Chondrocyte (in vitro differentiated cells): ENCODE data around the gene SH2D1B. TPM values are rescaled to one million over a fixed set of nuclear protein-coding genes. Genes with fewer than 3 reads are reported as not detected.
"Not testable (repeated sequence)": the region's sequence is repeated elsewhere in the genome, so short reads cannot be mapped to it uniquely, and the experiment has no call there.

Experiments
- DNase-seq: peaks from one replicate; pipeline ENCODE4 v3.0.0; 2021; ENCODE audit warnings: mixed read lengths, low spot score
- H3K27ac Mint-ChIP-seq: one replicate; pipeline ENCODE4 v1.8.0; 2021; ENCODE audit warnings: mild to moderate bottlenecking, moderate library complexity, mixed read lengths; ENCODE audit not compliant: unreplicated experiment
- H3K27me3 Mint-ChIP-seq: 2 replicates; pipeline ENCODE4 v1.8.0; 2021; ENCODE audit warnings: low read depth, mixed read lengths
- H3K36me3 Mint-ChIP-seq: 2 replicates; pipeline ENCODE4 v1.8.0; 2021; ENCODE audit warnings: low read depth, mixed read lengths
- H3K4me1 Mint-ChIP-seq: 2 replicates; pipeline ENCODE4 v1.8.0; 2021; ENCODE audit warnings: low read depth, mild to moderate bottlenecking, mixed read lengths
- H3K4me3 Mint-ChIP-seq: one replicate; pipeline ENCODE4 v1.8.0; 2021; ENCODE audit warnings: mild to moderate bottlenecking, moderate library complexity, mixed read lengths; ENCODE audit not compliant: unreplicated experiment
- H3K9me3 Mint-ChIP-seq: 2 replicates; pipeline ENCODE4 v1.8.0; 2021; ENCODE audit warnings: low read depth, mixed read lengths
- total RNA-seq: library from RNA; stranded (reverse); gene quantifications from 3 replicates; pipeline ENCODE4 v1.2.1, GENCODE V29; 2021
- TF ChIP-seq, protein P1 (sequence below): fragments of 200-600 bp; sonication (generic); IDR thresholded peaks from 2 replicates; pipeline ENCODE4 v1.5.0; 2021; ENCODE audit warnings: antibody characterized with exemption, mild to moderate bottlenecking, moderate library complexity

SH2D1B gene
- total RNA-seq, 1 donor from 2014 or later: not detected

DNA sequence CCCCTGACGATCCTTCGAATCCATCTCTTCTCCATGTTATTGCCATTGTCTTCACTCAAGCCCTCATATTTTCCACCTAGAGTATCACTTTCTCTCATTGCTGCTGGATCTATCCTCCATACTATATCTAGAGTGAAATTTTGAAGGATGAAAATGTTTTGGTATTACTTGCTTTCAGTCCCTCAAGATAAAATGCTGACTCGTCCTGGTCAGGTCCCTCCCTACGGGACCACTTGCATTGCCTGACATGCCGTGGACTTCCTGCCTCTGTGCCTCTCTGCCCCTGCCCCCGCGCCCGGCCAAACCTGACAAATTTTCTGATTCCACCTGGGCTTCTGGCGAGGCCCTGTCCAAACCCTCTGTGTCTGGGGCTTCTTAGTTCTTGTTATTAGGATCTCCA is 58.9 kb downstream of the SH2D1B start:
- H3K4me1 Mint-ChIP-seq: peaks cover 10% of the 10 kb centered on the region
- H3K36me3 Mint-ChIP-seq: peaks cover 18% of the 10 kb centered on the region
- no peak overlapping the region for H3K27ac Mint-ChIP-seq
- no peaks in the 10 kb centered on the region for H3K9me3 Mint-ChIP-seq
- no peak overlapping the region for H3K4me3 Mint-ChIP-seq
- TF ChIP-seq, protein P1, sequence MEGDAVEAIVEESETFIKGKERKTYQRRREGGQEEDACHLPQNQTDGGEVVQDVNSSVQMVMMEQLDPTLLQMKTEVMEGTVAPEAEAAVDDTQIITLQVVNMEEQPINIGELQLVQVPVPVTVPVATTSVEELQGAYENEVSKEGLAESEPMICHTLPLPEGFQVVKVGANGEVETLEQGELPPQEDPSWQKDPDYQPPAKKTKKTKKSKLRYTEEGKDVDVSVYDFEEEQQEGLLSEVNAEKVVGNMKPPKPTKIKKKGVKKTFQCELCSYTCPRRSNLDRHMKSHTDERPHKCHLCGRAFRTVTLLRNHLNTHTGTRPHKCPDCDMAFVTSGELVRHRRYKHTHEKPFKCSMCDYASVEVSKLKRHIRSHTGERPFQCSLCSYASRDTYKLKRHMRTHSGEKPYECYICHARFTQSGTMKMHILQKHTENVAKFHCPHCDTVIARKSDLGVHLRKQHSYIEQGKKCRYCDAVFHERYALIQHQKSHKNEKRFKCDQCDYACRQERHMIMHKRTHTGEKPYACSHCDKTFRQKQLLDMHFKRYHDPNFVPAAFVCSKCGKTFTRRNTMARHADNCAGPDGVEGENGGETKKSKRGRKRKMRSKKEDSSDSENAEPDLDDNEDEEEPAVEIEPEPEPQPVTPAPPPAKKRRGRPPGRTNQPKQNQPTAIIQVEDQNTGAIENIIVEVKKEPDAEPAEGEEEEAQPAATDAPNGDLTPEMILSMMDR: no peak
- no peak for DNase-seq
- no peaks in the 10 kb centered on the region for H3K27me3 Mint-ChIP-seq

DNA sequence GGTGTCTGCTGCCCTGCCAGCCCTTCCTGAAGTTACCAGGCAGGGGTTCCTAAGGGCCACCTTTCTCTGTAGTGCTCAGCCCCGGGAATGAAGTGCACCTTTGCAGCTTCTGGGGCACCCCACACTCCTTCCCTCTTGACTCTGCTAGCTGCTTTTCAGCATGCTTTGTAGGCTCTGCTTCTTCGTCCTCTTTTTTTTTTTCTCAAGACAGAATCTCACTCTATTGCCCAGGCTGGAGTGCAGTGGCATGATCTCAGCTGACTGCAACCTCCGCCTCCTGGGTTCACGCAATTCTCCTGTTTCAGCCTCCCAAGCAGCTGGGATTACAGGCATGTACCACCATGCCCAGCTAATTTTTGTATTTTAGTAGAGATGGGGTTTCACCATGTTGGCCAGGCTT is 60.1 kb downstream of the SH2D1B start:
- H3K36me3 Mint-ChIP-seq: peaks cover 13% of the 10 kb centered on the region
- peaks cover 12% of the 10 kb centered on the region for H3K4me1 Mint-ChIP-seq
- not testable (repeated sequence) for H3K27me3 Mint-ChIP-seq, H3K9me3 Mint-ChIP-seq, H3K4me3 Mint-ChIP-seq, DNase-seq, H3K27ac Mint-ChIP-seq

DNA sequence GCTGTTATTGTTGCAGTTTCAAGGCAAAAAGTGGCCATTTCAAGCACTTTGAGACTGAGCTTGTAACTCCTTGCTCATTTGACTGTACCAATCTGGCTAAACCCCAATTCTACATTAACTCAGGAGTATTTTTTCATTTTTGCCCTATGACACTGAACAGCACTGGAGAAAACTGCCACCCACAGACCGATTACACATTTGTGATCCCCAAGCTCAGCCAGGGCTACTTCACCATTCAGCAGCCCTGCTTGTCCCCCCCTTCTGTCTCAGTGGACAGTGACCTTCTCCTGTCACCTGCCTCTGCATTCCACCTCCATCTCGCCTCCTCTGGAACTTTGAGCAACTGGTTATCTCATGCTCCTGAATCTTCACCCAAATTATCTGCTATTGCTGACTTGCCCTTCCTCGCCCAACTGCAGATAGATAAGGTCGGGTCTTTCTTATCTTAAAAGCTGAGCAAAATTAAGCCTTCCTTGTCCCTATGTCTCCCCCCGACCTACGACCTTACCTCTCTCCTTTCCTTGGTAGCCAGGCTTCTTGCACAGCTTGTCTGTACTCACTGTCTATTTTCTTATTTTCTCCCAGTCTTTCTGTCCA is 60.6 kb downstream of the SH2D1B start:
- Mint-ChIP-seq H3K9me3 (no peaks in the 10 kb centered on the region), H3K36me3 (peaks cover 12% of the 10 kb centered on the region), H3K27me3 (no peaks in the 10 kb centered on the region), H3K4me3 (no peak overlapping the region), H3K4me1 (peaks cover 12% of the 10 kb centered on the region), H3K27ac (no peak overlapping the region)
- TF ChIP-seq, protein P1: no peak
- no peak for DNase-seq

DNA sequence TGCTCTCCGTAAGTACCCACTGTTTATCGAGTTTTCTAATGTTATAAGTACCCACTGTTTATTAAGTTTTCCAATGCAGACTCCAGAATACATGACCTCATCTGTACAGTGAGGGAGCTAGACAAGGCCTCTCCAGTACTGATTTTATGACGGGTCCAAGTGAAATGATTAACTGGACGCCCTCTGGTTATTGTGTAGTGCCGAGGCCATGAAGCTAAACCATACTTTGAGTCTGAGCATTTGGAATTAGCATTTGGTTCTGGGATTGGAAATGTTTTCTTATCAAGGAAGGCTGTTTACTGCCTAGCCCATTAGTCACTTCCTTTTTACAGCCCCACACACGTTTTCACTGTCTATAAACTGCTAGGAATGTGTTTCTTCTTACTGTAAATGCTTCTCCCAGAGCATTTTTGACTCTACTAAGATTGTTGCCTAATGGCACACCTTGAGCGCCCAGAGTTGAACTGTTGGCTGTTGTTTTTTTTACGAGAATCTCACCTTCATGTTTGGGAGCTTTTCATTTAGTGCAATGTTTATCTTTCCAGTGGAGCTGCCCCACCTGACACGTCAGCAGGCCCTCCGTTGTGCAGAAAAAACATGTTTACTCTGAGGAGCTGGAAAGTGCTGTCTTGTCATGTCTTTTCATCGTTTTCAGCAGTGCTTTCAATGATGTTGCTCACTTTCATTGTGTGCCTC is 62.2 kb downstream of the SH2D1B start:
- H3K36me3 Mint-ChIP-seq: peaks cover 6% of the 10 kb centered on the region
- H3K27me3 Mint-ChIP-seq: no peaks in the 10 kb centered on the region
- DNase-seq: no peak
- H3K9me3 Mint-ChIP-seq: no peaks in the 10 kb centered on the region
- H3K4me3 Mint-ChIP-seq: no peak overlapping the region
- peaks cover 12% of the 10 kb centered on the region for H3K4me1 Mint-ChIP-seq
- TF ChIP-seq, protein P1: no peak
- peak overlapping the region; percentile 55 for H3K27ac Mint-ChIP-seq

DNA sequence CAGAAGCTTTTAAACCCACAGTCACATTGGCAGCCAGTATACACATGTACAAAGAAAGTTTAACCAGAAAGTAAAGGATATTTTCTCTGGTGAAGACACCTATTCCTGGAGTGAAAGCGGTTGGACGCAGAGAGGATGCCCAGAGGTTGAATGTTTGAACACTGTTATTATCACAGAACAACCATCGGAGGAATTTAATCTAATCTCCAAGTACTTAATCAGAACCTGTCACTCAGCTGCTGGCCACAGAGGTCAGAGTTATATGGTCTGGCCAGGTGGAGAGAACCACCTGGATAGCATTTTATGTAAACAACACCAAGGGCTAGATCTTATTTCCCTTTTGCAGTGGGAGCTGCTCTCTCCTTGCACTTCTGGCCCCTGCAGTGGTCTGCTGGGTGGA is 64.7 kb downstream of the SH2D1B start:
- Mint-ChIP-seq H3K36me3 (peaks cover 5% of the 10 kb centered on the region), H3K9me3 (no peaks in the 10 kb centered on the region), H3K4me3 (no peak overlapping the region), H3K27ac (no peak overlapping the region), H3K4me1 (peaks cover 12% of the 10 kb centered on the region), H3K27me3 (no peaks in the 10 kb centered on the region)
- TF ChIP-seq, protein P1: no peak
- no peak for DNase-seq

Other genes starting within 250 kb of the SH2D1B start
- gene SPATA46, start 35.3 kb downstream of the SH2D1B start, total RNA-seq: not detected in 3 replicates
- gene C1orf226, start 30.4 kb downstream of the SH2D1B start, total RNA-seq: 5.9 to 6.4 TPM (median 6.1 TPM) in 3 replicates
- 28.4 to 35.4 TPM (median 29.2 TPM) in 3 replicates for gene UHMK1, start 85.7 kb upstream of the SH2D1B start, total RNA-seq
- gene UAP1, start 149.6 kb upstream of the SH2D1B start, total RNA-seq: 49.6 to 66.6 TPM (median 52.7 TPM) in 3 replicates
- gene DDR2, start 220.3 kb upstream of the SH2D1B start, total RNA-seq: 103 to 182 TPM (median 172 TPM) in 3 replicates